GM23248 (cell line): ENCODE results near the gene ADGRV1. TPM values are rescaled to one million over a fixed set of nuclear protein-coding genes. Genes with fewer than 3 reads are reported as not detected.
"Not testable (repeated sequence)": the region's sequence is repeated elsewhere in the genome, so short reads cannot be mapped to it uniquely, and the experiment has no call there.

ENCODE experiments used
- DNase-seq: peaks from one replicate; pipeline ENCODE4 v3.0.0-alpha.2; 2015
- H2AFZ ChIP-seq: fragments of 200-600 bp; sonication (generic); 2 replicates; pipeline ENCODE4 v1.6.1; 2016; ENCODE audit warnings: antibody characterized with exemption
- H3F3A ChIP-seq: fragments of 200-600 bp; sonication (generic); 2 replicates; pipeline ENCODE4 v1.6.1; 2016; ENCODE audit warnings: mild to moderate bottlenecking, antibody characterized with exemption, mixed run types; ENCODE audit not compliant: insufficient read depth
- H3K27ac ChIP-seq: fragments of 200-600 bp; sonication (generic); 2 replicates; pipeline ENCODE4 v1.5.1; 2016; ENCODE audit warnings: mild to moderate bottlenecking
- H3K27me3 ChIP-seq: fragments of 200-600 bp; sonication (generic); replicated peaks from 2 replicates; pipeline ENCODE4 v1.6.1; 2016; ENCODE audit warnings: mild to moderate bottlenecking; ENCODE audit not compliant: insufficient read depth
- H3K36me3 ChIP-seq: fragments of 200-600 bp; sonication (generic); 2 replicates; pipeline ENCODE4 v1.6.1; 2016; ENCODE audit warnings: low read depth, mild to moderate bottlenecking
- H3K4me1 ChIP-seq: fragments of 200-600 bp; sonication (generic); 2 replicates; pipeline ENCODE4 v1.6.1; 2016; ENCODE audit warnings: mild to moderate bottlenecking; ENCODE audit not compliant: insufficient read depth
- H3K4me2 ChIP-seq: fragments of 200-600 bp; sonication (generic); one replicate; pipeline ENCODE4 v1.6.1; 2016; ENCODE audit warnings: mild to moderate bottlenecking; ENCODE audit not compliant: unreplicated experiment
- H3K4me3 ChIP-seq: fragments of 200-600 bp; sonication (generic); 2 replicates; pipeline ENCODE4 v1.5.1; 2016; ENCODE audit warnings: mild to moderate bottlenecking
- H3K79me2 ChIP-seq: fragments of 200-600 bp; sonication (generic); 2 replicates; pipeline ENCODE4 v1.6.1; 2016; ENCODE audit warnings: mild to moderate bottlenecking; ENCODE audit not compliant: insufficient read depth
- H3K9ac ChIP-seq: fragments of 200-600 bp; sonication (generic); 2 replicates; pipeline ENCODE4 v1.6.1; 2016; ENCODE audit warnings: mild to moderate bottlenecking
- H3K9me2 ChIP-seq: fragments of 200-600 bp; sonication (generic); 2 replicates; pipeline ENCODE4 v1.6.1; 2016; ENCODE audit warnings: mixed run types, mild to moderate bottlenecking, moderate library complexity; ENCODE audit not compliant: insufficient read depth
- H3K9me3 ChIP-seq: fragments of 200-600 bp; sonication (generic); one replicate; pipeline ENCODE4 v1.6.1; 2017; ENCODE audit warnings: low read depth
- H4K20me1 ChIP-seq: fragments of 200-600 bp; sonication (generic); 2 replicates; pipeline ENCODE4 v1.6.0; 2016; ENCODE audit not compliant: insufficient read depth
- EZH2 ChIP-seq: fragments of 200-600 bp; sonication (generic); IDR thresholded peaks from 2 replicates; pipeline ENCODE4 v1.6.1; 2018; ENCODE audit warnings: antibody characterized with exemption, mild to moderate bottlenecking; ENCODE audit not compliant: insufficient read depth, poor library complexity, severe bottlenecking
- EZH2phosphoT487 ChIP-seq: fragments of 200-600 bp; sonication (generic); IDR thresholded peaks from 2 replicates; pipeline ENCODE4 v1.6.1; 2018; ENCODE audit warnings: antibody characterized with exemption, moderate library complexity, mild to moderate bottlenecking, low read depth; ENCODE audit not compliant: insufficient read depth
- WGBS, 2 experiments: methylation state at CpG; one replicate each; pipeline ENCODE4 v1.1.6; 2015 to 2017; ENCODE audit warnings: low lambda C conversion rate in 2 of 2, low coverage in 1 of 2; ENCODE audit errors: missing lambda C conversion rate in 2 of 2; 5-methylcytosine and 5-hydroxymethylcytosine counted together
- in situ Hi-C: fragments of 300-500 bp; cut with MboI; formaldehyde crosslinking; loops from 2 replicates; pipeline ENCODE4 v1.15.0; 2020
- polyA plus RNA-seq: library from polyadenylated mRNA; unstranded; fragments of >200 nt; fragmentation: Nextera tagmentation; extraction: Ambion mirVana; gene quantifications from 2 replicates; pipeline ENCODE4 v1.2.1, GENCODE V29; 2016
- total RNA-seq: library from RNA; depleted of rRNA; stranded (reverse); fragments of >200 nt; shearing (Covaris generic); gene quantifications from 2 replicates; pipeline ENCODE4 v1.2.3, GENCODE V29; 2014

Gene ADGRV1
- total and polyA plus RNA-seq, 2 experiments from 2014 or later = not detected

- Histone ChIP-seq H3F3A (no peaks in the 10 kb centered on the region), H2AFZ (no peak overlapping the region), H3K9me3 (no peaks in the 10 kb centered on the region), H3K36me3 (no peaks in the 10 kb centered on the region), H3K4me1 (no peaks in the 10 kb centered on the region), H3K9ac (no peak overlapping the region), H3K9me2 (no peaks in the 10 kb centered on the region), H3K4me3 (no peak overlapping the region), H3K79me2 (no peaks in the 10 kb centered on the region), H3K27ac (no peak overlapping the region), H4K20me1 (no peaks in the 10 kb centered on the region), H3K27me3 (peaks cover 65% of the 10 kb centered on the region), H3K4me2 (no peak overlapping the region)
- DNase-seq = peak; percentile 9
- in situ Hi-C loops = no loop called here
- TF ChIP-seq EZH2phosphoT487 = no peak
Observed at GRCh38 chr5:90968319-90968718, 409.7 kb downstream of the ADGRV1 start.

- H3K79me2 ChIP-seq, H3K4me3 ChIP-seq, H3K36me3 ChIP-seq, H3K9me3 ChIP-seq, H3K4me1 ChIP-seq, H4K20me1 ChIP-seq, H3K9ac ChIP-seq, DNase-seq, H3K27ac ChIP-seq, in situ Hi-C loops, H2AFZ ChIP-seq, H3F3A ChIP-seq, H3K9me2 ChIP-seq, H3K4me2 ChIP-seq: not testable (repeated sequence)
- peaks cover 51% of the 10 kb centered on the region for H3K27me3 ChIP-seq
- 64 to 65% methylated on average over 11 of the region's 11 CpGs for WGBS, 2 experiments
Observed at GRCh38 chr5:90969945-90970344, 411.3 kb downstream of the ADGRV1 start.

- Histone ChIP-seq H3F3A (no peaks in the 10 kb centered on the region), H3K4me3 (no peak overlapping the region), H3K9ac (no peak overlapping the region), H3K9me2 (no peaks in the 10 kb centered on the region), H3K36me3 (no peaks in the 10 kb centered on the region), H3K27ac (no peak overlapping the region), H3K4me2 (no peak overlapping the region), H2AFZ (no peak overlapping the region), H3K4me1 (peaks cover 10% of the 10 kb centered on the region), H3K9me3 (no peaks in the 10 kb centered on the region), H4K20me1 (no peaks in the 10 kb centered on the region), H3K27me3 (peaks cover 68% of the 10 kb centered on the region), H3K79me2 (no peaks in the 10 kb centered on the region)
- no peak for DNase-seq
- 83 to 86% methylated on average over 5 of the region's 5 CpGs for WGBS, 2 experiments
- TF ChIP-seq EZH2 (no peak), EZH2phosphoT487 (no peak)
- in situ Hi-C loops = no loop called here
Observed at GRCh38 chr5:90981177-90981576, 422.6 kb downstream of the ADGRV1 start.

GRCh38 chr5:90981821-90982220 lies 423.2 kb downstream of the ADGRV1 start:
- H3K9me3 ChIP-seq = no peaks in the 10 kb centered on the region
- no peak overlapping the region for H3K27ac ChIP-seq
- DNase-seq = no peak
- H3K4me1 ChIP-seq = peaks cover 10% of the 10 kb centered on the region
- no peaks in the 10 kb centered on the region for H3K9me2 ChIP-seq
- H2AFZ ChIP-seq = no peak overlapping the region
- H3K4me2 ChIP-seq = no peak overlapping the region
- no peaks in the 10 kb centered on the region for H3K36me3 ChIP-seq
- no peaks in the 10 kb centered on the region for H3F3A ChIP-seq
- no peaks in the 10 kb centered on the region for H4K20me1 ChIP-seq
- H3K9ac ChIP-seq = no peak overlapping the region
- WGBS, 2 experiments = 35 to 39% methylated on average over 1 of the region's 1 CpG
- no peak overlapping the region for H3K4me3 ChIP-seq
- in situ Hi-C loops = no loop called here
- peaks cover 68% of the 10 kb centered on the region for H3K27me3 ChIP-seq
- TF ChIP-seq EZH2phosphoT487 (no peak), EZH2 (no peak)
- no peaks in the 10 kb centered on the region for H3K79me2 ChIP-seq

- Histone ChIP-seq H3F3A (no peaks in the 10 kb centered on the region), H3K4me2 (no peak overlapping the region), H3K9me2 (no peaks in the 10 kb centered on the region), H3K4me3 (no peak overlapping the region), H3K9ac (no peak overlapping the region), H3K79me2 (no peaks in the 10 kb centered on the region), H2AFZ (no peak overlapping the region), H3K9me3 (no peaks in the 10 kb centered on the region), H3K27ac (no peak overlapping the region), H3K27me3 (peaks cover 66% of the 10 kb centered on the region), H4K20me1 (no peaks in the 10 kb centered on the region), H3K36me3 (no peaks in the 10 kb centered on the region), H3K4me1 (peaks cover 10% of the 10 kb centered on the region)
- in situ Hi-C loops = no loop called here
- DNase-seq = no peak
- no peak for TF ChIP-seq EZH2phosphoT487
- TF ChIP-seq EZH2 = no peak
- WGBS, 2 experiments = 66 to 71% methylated on average over 4 of the region's 4 CpGs
Observed at GRCh38 chr5:90982576-90982975, 424.0 kb downstream of the ADGRV1 start.
